ENCODE data around the gene RGS10.

GRCh38 chr10:119462773-119463172 lies 79.7 kb downstream of the RGS10 start:
- TF ChIP-seq CTCF (conservative IDR thresholded peaks at IDR 0.05; ENCODE audit: low read depth, low read length) (no peak), EZH2 (IDR thresholded peaks at IDR 0.05; ENCODE audit: borderline replicate concordance, low read depth, low read length, poor library complexity, severe bottlenecking) (no peak)
